ENCODE results near the gene DOCK7. TPM values are rescaled to one million over a fixed set of nuclear protein-coding genes. Genes with fewer than 3 reads are reported as not detected.

Gene DOCK7
- total RNA-seq, 1 donor from 2014 or later: 40.6 TPM

GRCh38 chr1:62433861-62434617 lies 254.1 kb downstream of the DOCK7 start:
- DNase-seq (ENCODE audit: low read depth): no peak
- peak; percentile 10 for TF ChIP-seq CTCF (IDR thresholded peaks at IDR 0.05; ENCODE audit: insufficient read depth, low read length, poor library complexity, severe bottlenecking)
- Histone ChIP-seq H3K27me3 (ENCODE audit: control insufficient read depth, insufficient read depth, low read length) (no peaks in the 10 kb centered on the region), H3K4me3 (ENCODE audit: low read depth, low read length) (no peak overlapping the region), H3K36me3 (ENCODE audit: control insufficient read depth, insufficient read depth, low read length) (no peaks in the 10 kb centered on the region)

- no peaks in the 10 kb centered on the region for H3K27me3 ChIP-seq (ENCODE audit: control insufficient read depth, insufficient read depth, low read length)
- H3K36me3 ChIP-seq (ENCODE audit: control insufficient read depth, insufficient read depth, low read length): no peaks in the 10 kb centered on the region
- DNase-seq (ENCODE audit: low read depth): no peak
- no peak overlapping the region for H3K4me3 ChIP-seq (ENCODE audit: low read depth, low read length)
- no peak for TF ChIP-seq CTCF (IDR thresholded peaks at IDR 0.05; ENCODE audit: insufficient read depth, low read length, poor library complexity, severe bottlenecking)
Observed at GRCh38 chr1:62429581-62429980, 258.6 kb downstream of the DOCK7 start.

- Histone ChIP-seq H3K4me3 (ENCODE audit: low read depth, low read length) (no peak overlapping the region), H3K36me3 (ENCODE audit: control insufficient read depth, insufficient read depth, low read length) (no peaks in the 10 kb centered on the region), H3K27me3 (ENCODE audit: control insufficient read depth, insufficient read depth, low read length) (no peaks in the 10 kb centered on the region)
- TF ChIP-seq CTCF (IDR thresholded peaks at IDR 0.05; ENCODE audit: insufficient read depth, low read length, poor library complexity, severe bottlenecking): no peak
- DNase-seq (ENCODE audit: low read depth): no peak
Observed at GRCh38 chr1:62428351-62428750, 259.8 kb downstream of the DOCK7 start.

GRCh38 chr1:62426794-62427193 lies 261.4 kb downstream of the DOCK7 start:
- Histone ChIP-seq H3K36me3 (ENCODE audit: control insufficient read depth, insufficient read depth, low read length) (no peaks in the 10 kb centered on the region), H3K4me3 (ENCODE audit: low read depth, low read length) (no peak overlapping the region), H3K27me3 (ENCODE audit: control insufficient read depth, insufficient read depth, low read length) (no peaks in the 10 kb centered on the region)
- TF ChIP-seq CTCF (IDR thresholded peaks at IDR 0.05; ENCODE audit: insufficient read depth, low read length, poor library complexity, severe bottlenecking): no peak
- DNase-seq (ENCODE audit: low read depth): no peak

- Histone ChIP-seq H3K36me3 (ENCODE audit: control insufficient read depth, insufficient read depth, low read length) (no peaks in the 10 kb centered on the region), H3K27me3 (ENCODE audit: control insufficient read depth, insufficient read depth, low read length) (no peaks in the 10 kb centered on the region), H3K4me3 (ENCODE audit: low read depth, low read length) (no peak overlapping the region)
- no peak for DNase-seq (ENCODE audit: low read depth)
- TF ChIP-seq CTCF (IDR thresholded peaks at IDR 0.05; ENCODE audit: insufficient read depth, low read length, poor library complexity, severe bottlenecking): no peak
Observed at GRCh38 chr1:62426237-62426636, 261.9 kb downstream of the DOCK7 start.

GRCh38 chr1:62425041-62425440 lies 263.1 kb downstream of the DOCK7 start:
- Histone ChIP-seq H3K4me3 (ENCODE audit: low read depth, low read length) (no peak overlapping the region), H3K36me3 (ENCODE audit: control insufficient read depth, insufficient read depth, low read length) (no peaks in the 10 kb centered on the region), H3K27me3 (ENCODE audit: control insufficient read depth, insufficient read depth, low read length) (no peaks in the 10 kb centered on the region)
- DNase-seq (ENCODE audit: low read depth): no peak
- TF ChIP-seq CTCF (IDR thresholded peaks at IDR 0.05; ENCODE audit: insufficient read depth, low read length, poor library complexity, severe bottlenecking): no peak

All from kidney epithelial cell (primary cell).